GOT3 (cell line): Measurements from ENCODE around the gene CRACR2B.

ENCODE experiments used
- DNase-seq: peaks from one replicate; lab custom pipeline; 2025; ENCODE audit warnings: mixed read lengths; lab: John Stamatoyannopoulos, UW

The CRACR2B gene

GRCh38 chr11:794766-795633, 32.7 kb upstream of the CRACR2B start:
- no peak for DNase-seq

- DNase-seq: peak; percentile 41
These were observed 31.8 kb upstream of the CRACR2B start for GRCh38 chr11:795634-796564.

GRCh38 chr11:796565-797295, 31.0 kb upstream of the CRACR2B start:
- DNase-seq: no peak

- no peak for DNase-seq
These were observed 30.2 kb upstream of the CRACR2B start for GRCh38 chr11:797296-798092.

GRCh38 chr11:798093-798713, 29.5 kb upstream of the CRACR2B start, which contains the start of gene SLC25A22:
Gene SLC25A22, minus strand, starts transcription at chr11:798281. Its CDS starts 3,275 bp downstream, at chr11:795006.
- DNase-seq: no peak

- no peak for DNase-seq
These were observed 27.9 kb upstream of the CRACR2B start for GRCh38 chr11:799641-800316.

GRCh38 chr11:800473-800872, 27.2 kb upstream of the CRACR2B start:
- no peak for DNase-seq

GRCh38 chr11:801097-801780, 26.5 kb upstream of the CRACR2B start:
- no peak for DNase-seq

GRCh38 chr11:802018-802617, 25.6 kb upstream of the CRACR2B start:
- DNase-seq: no peak

- no peak for DNase-seq
These were observed 24.8 kb upstream of the CRACR2B start for GRCh38 chr11:802693-803466.

GRCh38 chr11:803467-803742, 24.3 kb upstream of the CRACR2B start:
- no peak for DNase-seq

- no peak for DNase-seq
These were observed 23.7 kb upstream of the CRACR2B start for GRCh38 chr11:803770-804598.

- no peak for DNase-seq
These were observed 23.1 kb upstream of the CRACR2B start for GRCh38 chr11:804599-804964.

GRCh38 chr11:808427-809286, 19.1 kb upstream of the CRACR2B start:
- no peak for DNase-seq

GRCh38 chr11:809287-810039, 18.3 kb upstream of the CRACR2B start, which contains the start of gene RPLP2:
Gene RPLP2, plus strand, starts transcription at chr11:809967. Its CDS starts 268 bp downstream, at chr11:810235.
- DNase-seq: peak; percentile 88

- DNase-seq: no peak
These were observed 17.6 kb upstream of the CRACR2B start for GRCh38 chr11:810040-810567.
